Activated CD4-positive, alpha-beta T cell treated with anti-CD3 and anti-CD28 coated beads, Interleukin-2, amount 10 ng/mL, durations not matched to agents 24 days and 14 days (primary cell): ENCODE measurements around the gene GMDS. TPM values are rescaled to one million over a fixed set of nuclear protein-coding genes. Genes with fewer than 3 reads are reported as not detected.

Source experiments
- DNase-seq: peaks from one replicate; pipeline ENCODE4 v3.0.0; 2022
- H3K27ac Mint-ChIP-seq: one replicate; pipeline ENCODE4 v1.8.0; 2022; ENCODE audit warnings: mild to moderate bottlenecking, mixed read lengths
- H3K27me3 Mint-ChIP-seq: one replicate; pipeline ENCODE4 v1.8.0; 2022; ENCODE audit warnings: mixed read lengths
- H3K36me3 Mint-ChIP-seq: one replicate; pipeline ENCODE4 v1.8.0; 2022; ENCODE audit warnings: low read depth, mild to moderate bottlenecking, mixed read lengths
- H3K4me1 Mint-ChIP-seq: one replicate; pipeline ENCODE4 v1.8.0; 2021; ENCODE audit warnings: mixed read lengths
- H3K4me3 Mint-ChIP-seq: one replicate; pipeline ENCODE4 v1.8.0; 2022; ENCODE audit warnings: mild to moderate bottlenecking, moderate library complexity, mixed read lengths
- H3K9me3 Mint-ChIP-seq: one replicate; pipeline ENCODE4 v1.8.0; 2021; ENCODE audit warnings: mixed read lengths
- intact Hi-C: fragments of 100-400 bp; cut with micrococcal nuclease; formaldehyde crosslinking; loops from one replicate; pipeline ENCODE4 v1.15.1; 2023
- total RNA-seq: library from RNA; stranded (reverse); gene quantifications from 2 replicates; pipeline ENCODE4 v1.2.3, GENCODE V29; 2022

The GMDS gene
- total RNA-seq, 1 donor from 2014 or later, result 47.4 TPM

DNA sequence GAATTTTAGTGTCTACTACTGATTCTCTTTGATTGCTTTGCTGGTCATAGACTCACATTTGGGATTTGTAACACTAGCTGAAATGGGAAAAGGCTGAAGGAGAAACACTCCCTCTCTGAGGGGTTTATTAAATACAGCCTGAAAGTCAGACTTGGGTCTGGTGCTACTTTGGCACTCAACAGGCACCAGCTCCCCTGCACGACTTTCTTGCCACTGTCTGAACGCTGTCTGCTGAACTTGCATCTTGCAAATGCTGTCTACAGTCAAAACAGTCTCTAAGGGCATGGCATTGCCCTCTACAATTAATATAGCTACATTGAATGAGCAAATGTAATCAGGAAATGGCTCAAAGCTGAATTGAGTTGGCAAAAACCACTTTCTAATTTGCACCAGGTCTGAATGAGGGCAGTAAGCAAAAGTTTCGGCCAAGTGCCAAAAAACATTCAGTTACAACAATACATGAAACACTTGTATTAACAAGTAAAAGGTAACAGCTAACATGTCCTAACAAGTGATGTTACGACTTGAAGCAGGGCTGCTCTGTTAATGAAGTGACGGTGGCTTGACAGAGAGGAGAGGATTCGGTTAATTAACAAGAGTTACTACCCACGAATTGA, 516.2 kb downstream of the GMDS start:
- Mint-ChIP-seq H3K36me3 (no peaks in the 10 kb centered on the region), H3K27ac (no peak overlapping the region), H3K9me3 (peaks cover 4% of the 10 kb centered on the region), H3K4me3 (no peak overlapping the region), H3K27me3 (no peaks in the 10 kb centered on the region), H3K4me1 (no peaks in the 10 kb centered on the region)
- intact Hi-C loops, result no loop called here
- DNase-seq, result no peak

DNA sequence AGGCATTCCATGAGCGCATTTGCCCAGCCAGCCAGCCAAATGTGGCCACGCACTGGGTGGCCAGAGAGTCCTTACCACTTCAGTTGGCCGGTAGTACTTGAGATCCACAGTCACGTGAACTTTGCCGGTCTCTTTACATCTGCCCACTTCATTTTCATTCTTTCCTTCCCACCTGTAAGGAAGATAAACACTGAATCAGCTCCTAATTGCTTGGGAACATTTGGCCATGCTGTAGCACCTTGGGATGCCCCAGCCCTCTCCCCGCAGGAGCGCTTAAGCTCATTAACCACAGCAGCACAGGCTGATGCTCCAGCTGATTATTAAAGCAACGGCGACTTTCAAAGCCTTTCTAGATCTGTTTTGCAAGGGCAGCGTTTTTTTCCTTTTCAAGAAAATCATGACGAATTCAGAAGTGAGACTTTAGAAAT, 519.0 kb downstream of the GMDS start:
- DNase-seq, result no peak
- Mint-ChIP-seq H3K9me3 (peaks cover 4% of the 10 kb centered on the region), H3K4me1 (no peaks in the 10 kb centered on the region), H3K4me3 (no peak overlapping the region), H3K36me3 (no peaks in the 10 kb centered on the region), H3K27ac (no peak overlapping the region), H3K27me3 (no peaks in the 10 kb centered on the region)
- intact Hi-C loops, result no loop called here

DNA sequence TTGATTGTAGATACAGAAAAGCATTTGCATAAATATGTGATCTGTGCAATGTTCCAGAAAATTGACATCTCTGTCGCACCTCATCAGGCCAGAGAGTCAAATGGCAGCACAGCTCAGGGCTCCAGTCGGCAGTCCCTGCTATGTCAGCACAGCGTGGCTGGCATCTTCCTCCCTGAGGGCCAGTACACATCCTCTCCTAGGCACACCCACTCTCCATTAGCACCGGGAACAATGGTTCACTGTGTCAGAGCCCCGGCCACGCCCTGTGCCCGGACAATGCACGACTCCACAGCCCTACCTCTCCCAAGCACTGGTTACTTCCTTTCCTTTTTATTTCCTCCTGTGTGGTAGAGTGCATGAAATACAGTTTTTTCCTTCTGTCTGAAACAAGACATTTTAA, 520.8 kb downstream of the GMDS start:
- Mint-ChIP-seq H3K4me3 (no peak overlapping the region), H3K27me3 (no peaks in the 10 kb centered on the region), H3K27ac (no peak overlapping the region), H3K9me3 (no peaks in the 10 kb centered on the region), H3K36me3 (no peaks in the 10 kb centered on the region), H3K4me1 (no peaks in the 10 kb centered on the region)
- DNase-seq, result no peak
- intact Hi-C loops, result no loop called here

DNA sequence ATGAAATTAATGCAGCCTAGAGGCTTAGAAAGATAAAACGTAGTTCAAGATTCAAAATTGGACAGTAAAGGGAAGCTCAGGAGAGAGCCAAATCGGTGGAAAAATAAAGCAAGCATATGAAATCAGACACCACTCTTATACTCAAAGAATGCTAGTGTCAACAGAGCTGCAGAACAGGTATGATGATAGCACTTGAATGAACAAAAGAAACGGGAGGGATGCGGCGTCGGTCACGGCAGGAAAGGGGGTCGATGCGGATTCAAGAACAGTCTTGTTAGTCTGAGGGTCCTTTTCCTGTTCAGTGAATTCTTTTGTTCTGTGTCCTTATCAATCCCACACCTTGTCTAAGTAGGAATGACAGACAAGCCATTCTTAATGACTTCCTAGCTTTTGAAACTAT, 521.3 kb downstream of the GMDS start:
- Mint-ChIP-seq H3K9me3 (no peaks in the 10 kb centered on the region), H3K4me3 (no peak overlapping the region), H3K36me3 (no peaks in the 10 kb centered on the region), H3K27ac (no peak overlapping the region), H3K27me3 (no peaks in the 10 kb centered on the region), H3K4me1 (no peaks in the 10 kb centered on the region)
- intact Hi-C loops, result no loop called here
- DNase-seq, result no peak

DNA sequence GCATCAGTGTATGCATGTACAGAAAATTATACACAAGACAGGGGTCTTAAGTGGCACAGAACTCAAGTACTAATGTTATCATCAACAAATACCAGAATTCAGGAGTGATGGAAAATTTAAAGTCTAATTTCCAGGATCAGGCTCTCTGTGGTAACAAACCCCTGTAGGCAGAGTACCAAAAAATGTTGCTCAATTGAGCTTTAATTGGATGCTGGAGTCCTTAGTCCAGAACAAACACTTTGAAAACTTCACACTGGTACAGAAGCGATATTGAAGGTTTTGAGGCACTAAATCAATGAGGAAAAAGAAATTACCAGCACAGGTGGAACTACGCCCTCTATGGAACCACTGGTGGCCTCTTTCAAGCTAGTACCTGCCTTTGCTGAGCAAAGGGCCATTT, 522.6 kb downstream of the GMDS start:
- Mint-ChIP-seq H3K9me3 (no peaks in the 10 kb centered on the region), H3K36me3 (no peaks in the 10 kb centered on the region), H3K4me3 (no peak overlapping the region), H3K27ac (no peak overlapping the region), H3K4me1 (no peaks in the 10 kb centered on the region), H3K27me3 (no peaks in the 10 kb centered on the region)
- intact Hi-C loops, result no loop called here
- no peak for DNase-seq

DNA sequence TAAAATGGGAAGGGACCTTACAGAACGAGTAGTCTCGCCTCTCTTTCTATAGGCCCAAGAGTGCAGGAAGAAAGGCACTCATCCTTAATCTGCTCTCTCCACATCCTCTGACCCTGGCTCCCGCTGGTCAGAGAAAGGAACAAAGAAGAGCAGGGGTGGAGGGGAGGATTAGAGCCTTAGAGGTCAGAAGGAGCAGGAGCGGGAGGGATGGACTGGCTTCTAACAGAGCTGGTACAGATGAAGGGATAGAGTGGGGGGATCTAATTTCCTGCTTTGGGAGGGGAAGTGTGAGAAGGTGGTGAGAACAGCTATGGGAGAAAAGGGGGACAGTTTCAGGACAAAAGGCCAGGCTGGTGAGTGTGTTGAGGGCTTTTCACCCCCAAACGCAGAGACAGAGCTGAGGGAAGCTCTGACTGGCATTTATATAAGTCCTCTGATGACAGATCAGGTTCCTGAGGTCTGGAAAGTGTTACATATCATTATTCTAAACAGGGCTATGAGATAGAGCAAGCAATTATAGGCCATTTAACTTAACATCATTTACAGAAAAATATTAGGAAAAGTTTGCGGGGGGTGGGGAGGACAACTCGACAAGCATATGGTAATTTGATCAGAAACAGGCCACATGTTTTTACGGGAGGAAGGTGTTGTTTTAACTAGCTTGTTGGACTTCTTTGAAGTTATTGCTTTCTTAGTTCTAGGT, 524.6 kb downstream of the GMDS start:
- intact Hi-C loops, result no loop called here
- H3K9me3 Mint-ChIP-seq, result no peaks in the 10 kb centered on the region

DNA sequence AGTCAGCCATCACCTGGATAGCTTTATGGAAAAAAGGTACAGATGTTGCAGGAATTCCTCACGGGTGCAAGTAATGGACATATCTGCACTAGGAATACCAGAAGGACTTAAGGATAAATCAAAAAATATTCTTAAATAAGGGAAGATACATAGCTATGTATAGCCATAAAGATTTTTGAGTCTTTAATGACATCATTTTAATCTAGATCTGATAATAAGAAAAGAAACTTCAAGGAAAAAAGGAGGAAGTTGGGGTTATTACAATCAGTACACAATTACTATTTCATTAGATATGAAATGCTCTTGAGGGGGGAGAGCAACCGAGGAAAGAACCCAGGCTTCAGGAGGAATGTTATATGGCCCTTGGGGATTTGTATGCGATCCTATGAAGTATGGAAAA, 525.5 kb downstream of the GMDS start:
- Mint-ChIP-seq H3K4me3 (no peak overlapping the region), H3K4me1 (no peaks in the 10 kb centered on the region), H3K9me3 (no peaks in the 10 kb centered on the region), H3K36me3 (no peaks in the 10 kb centered on the region), H3K27me3 (no peaks in the 10 kb centered on the region), H3K27ac (no peak overlapping the region)
- intact Hi-C loops, result no loop called here
- DNase-seq, result no peak

More for the DNA sequence above, 524.6 kb downstream of the GMDS start:
- Mint-ChIP-seq H3K4me1 (no peaks in the 10 kb centered on the region), H3K4me3 (no peak overlapping the region), H3K27ac (no peak overlapping the region), H3K36me3 (no peaks in the 10 kb centered on the region), H3K27me3 (no peaks in the 10 kb centered on the region)
- DNase-seq, result no peak

DNA sequence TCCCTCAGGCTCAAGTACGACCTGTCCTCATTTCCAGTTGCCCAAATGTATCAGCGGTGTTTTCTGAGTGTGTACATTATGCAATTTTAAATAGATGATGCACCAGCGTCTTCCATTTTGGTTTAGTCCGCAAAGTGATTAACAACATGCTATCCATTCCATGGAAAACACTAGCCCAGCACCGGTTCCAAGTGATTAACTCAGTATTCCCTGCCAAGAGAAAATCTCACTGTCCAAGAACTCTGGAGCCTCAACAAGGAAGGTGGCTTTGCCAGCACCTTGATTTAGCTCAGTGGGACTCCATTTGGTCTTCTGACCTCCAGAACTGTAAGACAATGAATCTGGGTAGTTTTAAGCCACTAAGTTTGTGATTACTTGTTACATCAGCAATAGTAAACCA, 528.5 kb downstream of the GMDS start:
- Mint-ChIP-seq H3K36me3 (no peaks in the 10 kb centered on the region), H3K4me3 (no peak overlapping the region), H3K27me3 (no peaks in the 10 kb centered on the region), H3K9me3 (no peaks in the 10 kb centered on the region), H3K4me1 (no peaks in the 10 kb centered on the region), H3K27ac (no peak overlapping the region)
- intact Hi-C loops, result no loop called here
- DNase-seq, result no peak

DNA sequence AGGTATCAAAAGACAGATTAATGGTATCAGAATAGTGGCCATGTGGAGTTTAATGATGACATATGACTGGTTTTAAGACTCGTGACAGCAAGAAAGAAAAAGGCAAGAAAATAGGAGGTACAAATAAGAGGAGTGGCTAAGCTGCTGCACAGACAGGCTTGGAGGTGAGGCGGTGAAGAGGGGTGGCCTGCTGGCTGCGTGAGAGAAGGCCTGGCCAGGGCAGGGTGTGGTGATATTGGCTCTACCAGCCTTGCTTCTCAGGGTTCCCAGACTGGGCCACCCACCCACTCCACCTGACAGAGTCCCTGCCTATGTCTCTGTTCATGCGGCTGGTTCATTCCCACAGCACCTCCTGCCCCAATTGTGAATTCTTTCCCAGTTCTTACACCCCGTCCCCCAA, 529.0 kb downstream of the GMDS start:
- Mint-ChIP-seq H3K9me3 (no peaks in the 10 kb centered on the region), H3K4me1 (no peaks in the 10 kb centered on the region), H3K27ac (no peak overlapping the region), H3K36me3 (no peaks in the 10 kb centered on the region), H3K4me3 (no peak overlapping the region), H3K27me3 (no peaks in the 10 kb centered on the region)
- intact Hi-C loops, result no loop called here
- no peak for DNase-seq

DNA sequence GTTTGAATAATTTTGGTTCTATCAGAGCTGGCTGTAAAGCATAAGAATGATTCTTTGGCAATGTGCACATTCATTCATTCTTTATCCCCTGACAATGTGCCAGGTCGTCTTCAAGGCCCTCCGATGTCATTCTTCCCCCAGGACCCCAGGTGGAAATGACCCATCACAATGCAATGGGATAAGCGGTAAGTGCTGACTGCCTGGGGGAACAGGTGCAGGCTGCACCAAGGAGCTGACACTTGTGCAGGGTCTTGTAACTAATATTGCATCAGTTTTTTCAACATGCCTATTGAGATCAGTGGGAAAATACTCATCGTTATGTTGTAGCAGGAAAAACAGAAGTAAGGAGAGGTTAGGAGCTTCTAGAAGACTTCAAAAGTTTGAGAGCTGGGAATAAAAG, 530.1 kb downstream of the GMDS start:
- Mint-ChIP-seq H3K27me3 (no peaks in the 10 kb centered on the region), H3K9me3 (no peaks in the 10 kb centered on the region), H3K27ac (no peak overlapping the region), H3K4me3 (no peak overlapping the region), H3K36me3 (no peaks in the 10 kb centered on the region), H3K4me1 (no peaks in the 10 kb centered on the region)
- no peak for DNase-seq
- intact Hi-C loops, result no loop called here

DNA sequence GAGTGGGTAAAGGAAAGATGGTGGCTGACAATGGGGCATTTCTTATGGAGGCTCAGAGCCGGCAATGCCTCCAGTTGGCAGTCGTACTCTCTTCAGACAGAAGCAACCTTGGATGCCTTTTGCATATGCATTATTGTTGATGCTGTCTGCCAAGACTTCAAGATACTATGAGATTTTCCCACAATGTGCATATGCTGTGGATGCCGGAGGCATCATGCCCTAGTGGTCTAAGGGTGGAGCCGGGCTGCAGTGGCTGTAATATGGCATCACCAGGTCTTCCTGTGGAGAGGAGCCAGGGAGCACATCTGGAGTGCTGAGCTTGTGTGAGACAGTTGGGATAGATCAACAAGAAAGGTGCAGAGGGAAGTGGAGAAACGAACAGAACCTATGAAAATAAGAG, 530.8 kb downstream of the GMDS start:
- H3K4me1 Mint-ChIP-seq, result no peaks in the 10 kb centered on the region
- intact Hi-C loops, result no loop called here
- DNase-seq, result no peak
- no peak overlapping the region for H3K27ac Mint-ChIP-seq
- H3K27me3 Mint-ChIP-seq, result no peaks in the 10 kb centered on the region
- no peaks in the 10 kb centered on the region for H3K9me3 Mint-ChIP-seq
- H3K4me3 Mint-ChIP-seq, result no peak overlapping the region
- H3K36me3 Mint-ChIP-seq, result no peaks in the 10 kb centered on the region

DNA sequence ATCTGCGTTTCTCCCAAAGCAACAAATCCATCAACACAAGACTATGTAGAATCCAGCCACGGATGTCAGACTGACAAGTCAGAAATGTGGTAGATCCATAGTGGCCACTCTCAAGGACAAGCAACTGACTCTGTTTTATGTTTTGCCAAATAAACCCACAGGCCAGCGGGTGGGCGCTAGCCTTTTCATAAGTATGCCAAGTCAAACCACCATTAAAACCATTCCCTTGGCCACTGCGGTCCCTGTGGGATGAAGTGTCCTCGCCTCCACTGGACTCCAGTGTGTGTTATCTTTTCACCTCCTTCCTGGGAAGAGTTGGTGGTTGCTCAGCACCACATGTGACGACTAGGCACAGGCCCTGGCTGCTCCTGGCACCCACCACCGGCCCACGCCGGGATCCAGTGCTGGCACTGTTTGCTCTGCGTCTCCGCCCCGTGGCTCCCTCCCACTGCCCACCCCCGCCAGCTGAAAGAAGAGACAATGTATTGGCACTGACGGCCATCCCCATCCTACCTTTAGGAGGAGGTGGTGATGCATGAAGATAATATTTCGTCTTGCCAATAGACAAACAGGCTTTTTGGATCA, 532.3 kb downstream of the GMDS start:
- intact Hi-C loops, result no loop called here
- H3K27me3 Mint-ChIP-seq, result no peaks in the 10 kb centered on the region
- H3K4me3 Mint-ChIP-seq, result no peak overlapping the region
- no peaks in the 10 kb centered on the region for H3K9me3 Mint-ChIP-seq
- no peak overlapping the region for H3K27ac Mint-ChIP-seq
- H3K4me1 Mint-ChIP-seq, result no peaks in the 10 kb centered on the region
- no peak for DNase-seq
- no peaks in the 10 kb centered on the region for H3K36me3 Mint-ChIP-seq

DNA sequence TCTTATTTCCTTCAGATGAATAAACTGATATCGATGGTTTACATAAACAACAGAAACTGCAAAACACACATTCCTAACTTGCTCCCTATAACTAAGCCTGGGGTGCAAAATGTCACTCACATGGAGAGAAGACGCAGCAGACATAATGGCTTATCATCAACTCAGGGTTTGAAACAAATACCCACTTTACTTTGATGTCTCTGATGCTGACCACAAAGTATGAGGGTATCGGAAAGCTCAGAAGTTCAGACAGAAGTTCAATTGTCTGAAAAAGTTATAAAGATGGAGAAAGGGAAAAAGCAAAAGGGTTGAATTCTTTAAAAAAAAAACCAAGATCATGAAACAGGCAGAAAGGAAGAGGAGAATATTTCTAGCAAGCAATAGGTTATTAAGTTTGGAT, 533.0 kb downstream of the GMDS start:
- Mint-ChIP-seq H3K4me1 (no peaks in the 10 kb centered on the region), H3K36me3 (no peaks in the 10 kb centered on the region), H3K4me3 (no peak overlapping the region), H3K9me3 (no peaks in the 10 kb centered on the region), H3K27ac (no peak overlapping the region), H3K27me3 (no peaks in the 10 kb centered on the region)
- intact Hi-C loops, result no loop called here
- DNase-seq, result no peak

DNA sequence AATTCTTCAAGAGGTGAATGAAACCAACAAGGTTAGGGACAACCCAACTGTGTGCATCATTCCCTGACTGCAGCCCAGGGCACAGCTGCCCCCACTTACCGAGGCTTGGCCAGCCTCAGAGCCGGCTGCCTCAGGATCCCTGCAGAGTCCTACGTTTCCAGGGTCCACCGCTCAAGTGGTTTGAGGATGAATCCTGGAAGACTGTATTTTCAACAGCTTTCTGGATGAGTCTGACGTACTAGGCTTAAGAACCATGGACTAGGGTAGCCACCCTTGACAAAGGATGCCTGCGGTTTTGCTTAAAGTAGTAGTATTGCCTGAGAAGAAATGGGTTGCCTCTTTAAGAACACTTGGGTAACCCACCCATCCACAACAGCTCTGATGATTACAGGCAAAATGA, 534.3 kb downstream of the GMDS start:
- no peak overlapping the region for H3K4me3 Mint-ChIP-seq
- intact Hi-C loops, result no loop called here
- H3K27me3 Mint-ChIP-seq, result no peaks in the 10 kb centered on the region
- H3K4me1 Mint-ChIP-seq, result no peaks in the 10 kb centered on the region
- DNase-seq, result no peak
- H3K36me3 Mint-ChIP-seq, result no peaks in the 10 kb centered on the region
- no peak overlapping the region for H3K27ac Mint-ChIP-seq
- H3K9me3 Mint-ChIP-seq, result no peaks in the 10 kb centered on the region

DNA sequence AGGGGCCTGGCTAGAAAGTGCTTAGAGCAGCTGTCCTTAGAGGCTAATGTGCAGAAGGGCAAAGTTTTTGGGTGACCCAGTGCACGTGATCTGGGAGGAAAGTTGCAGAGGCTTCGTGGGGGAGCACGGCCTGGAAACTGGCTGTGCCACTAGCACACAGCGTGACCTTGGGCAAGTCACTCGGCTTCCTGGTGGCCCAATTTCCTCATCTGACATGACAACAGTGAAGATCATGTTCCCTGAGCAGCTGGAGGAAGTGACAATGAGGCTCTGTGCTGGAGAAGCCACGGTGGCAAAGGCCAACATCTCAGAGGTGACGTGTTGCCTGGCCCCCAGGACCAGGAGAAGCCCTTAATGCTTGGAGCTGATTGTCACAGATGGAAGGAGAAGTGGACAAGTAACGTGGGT, 536.2 kb downstream of the GMDS start:
- intact Hi-C loops, result no loop called here
- H3K4me1 Mint-ChIP-seq, result no peaks in the 10 kb centered on the region
- H3K27ac Mint-ChIP-seq, result no peak overlapping the region
- H3K4me3 Mint-ChIP-seq, result no peak overlapping the region
- no peaks in the 10 kb centered on the region for H3K27me3 Mint-ChIP-seq
- no peaks in the 10 kb centered on the region for H3K9me3 Mint-ChIP-seq
- no peak for DNase-seq
- H3K36me3 Mint-ChIP-seq, result no peaks in the 10 kb centered on the region
